ENCODE measurements around the gene DRC3. TPM values are rescaled to one million over a fixed set of nuclear protein-coding genes. Genes with fewer than 3 reads are reported as not detected.
"Not testable (repeated sequence)": the region's sequence is repeated elsewhere in the genome, so short reads cannot be mapped to it uniquely, and the experiment has no call there.

DRC3 gene
- total RNA-seq, 6 experiments from 2014 or later, result 0.25 to 0.98 (median 0.72) TPM

DNA sequence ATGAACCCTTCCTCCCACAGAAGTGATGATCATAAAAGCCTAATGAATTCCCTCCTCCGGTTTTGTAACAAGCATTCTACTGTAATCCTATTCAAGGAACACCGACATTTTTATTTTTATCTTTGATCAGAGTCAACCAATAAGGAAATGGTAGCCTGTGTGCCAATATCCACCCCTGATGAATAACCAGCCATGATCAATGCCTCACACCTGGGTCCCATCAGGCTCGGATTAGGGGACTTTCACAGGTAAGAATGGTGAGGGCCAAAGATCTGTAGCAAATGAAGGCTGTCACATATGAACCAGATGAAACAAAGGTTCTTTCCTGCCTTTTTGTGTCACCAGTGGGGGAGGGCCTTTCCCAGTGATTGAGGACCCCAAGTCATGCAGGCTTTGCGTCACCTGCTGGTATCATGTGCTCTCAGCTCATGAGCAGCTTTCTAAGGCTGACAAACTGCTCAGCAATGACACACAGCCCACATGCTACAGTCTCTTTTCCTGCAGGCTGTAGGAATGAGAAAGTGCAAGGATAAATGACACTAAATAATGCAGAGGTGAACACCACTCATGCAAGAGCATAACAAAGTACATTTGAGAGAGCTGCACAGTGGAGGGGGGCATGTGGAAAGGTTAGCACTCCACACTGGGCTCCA, 35.3 kb upstream of the DRC3 start:
- Histone ChIP-seq H3K27ac (no peak overlapping the region), H3K27me3 (no peaks in the 10 kb centered on the region), H3K4me3 (no peak overlapping the region), H3K36me3 (no peaks in the 10 kb centered on the region), H3K9me3 (no peaks in the 10 kb centered on the region), H3K4me1 (peaks cover 0 to 6% (median 3%) of the 10 kb centered on the region in 4 donors)
- ATAC-seq (no peak), DNase-seq (no peak)
- intact Hi-C loops (cut with DNase I), result no loop called here
- 93% methylated on average over 4 of the region's 4 CpGs for WGBS (ENCODE audit: insufficient coverage, low coverage, low lambda C conversion rate, missing lambda C conversion rate)
- no peak for TF ChIP-seq POLR2A (IDR thresholded peaks at IDR 0.05)
- TF ChIP-seq, protein P1, sequence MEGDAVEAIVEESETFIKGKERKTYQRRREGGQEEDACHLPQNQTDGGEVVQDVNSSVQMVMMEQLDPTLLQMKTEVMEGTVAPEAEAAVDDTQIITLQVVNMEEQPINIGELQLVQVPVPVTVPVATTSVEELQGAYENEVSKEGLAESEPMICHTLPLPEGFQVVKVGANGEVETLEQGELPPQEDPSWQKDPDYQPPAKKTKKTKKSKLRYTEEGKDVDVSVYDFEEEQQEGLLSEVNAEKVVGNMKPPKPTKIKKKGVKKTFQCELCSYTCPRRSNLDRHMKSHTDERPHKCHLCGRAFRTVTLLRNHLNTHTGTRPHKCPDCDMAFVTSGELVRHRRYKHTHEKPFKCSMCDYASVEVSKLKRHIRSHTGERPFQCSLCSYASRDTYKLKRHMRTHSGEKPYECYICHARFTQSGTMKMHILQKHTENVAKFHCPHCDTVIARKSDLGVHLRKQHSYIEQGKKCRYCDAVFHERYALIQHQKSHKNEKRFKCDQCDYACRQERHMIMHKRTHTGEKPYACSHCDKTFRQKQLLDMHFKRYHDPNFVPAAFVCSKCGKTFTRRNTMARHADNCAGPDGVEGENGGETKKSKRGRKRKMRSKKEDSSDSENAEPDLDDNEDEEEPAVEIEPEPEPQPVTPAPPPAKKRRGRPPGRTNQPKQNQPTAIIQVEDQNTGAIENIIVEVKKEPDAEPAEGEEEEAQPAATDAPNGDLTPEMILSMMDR (IDR thresholded peaks at IDR 0.05), result no peak

DNA sequence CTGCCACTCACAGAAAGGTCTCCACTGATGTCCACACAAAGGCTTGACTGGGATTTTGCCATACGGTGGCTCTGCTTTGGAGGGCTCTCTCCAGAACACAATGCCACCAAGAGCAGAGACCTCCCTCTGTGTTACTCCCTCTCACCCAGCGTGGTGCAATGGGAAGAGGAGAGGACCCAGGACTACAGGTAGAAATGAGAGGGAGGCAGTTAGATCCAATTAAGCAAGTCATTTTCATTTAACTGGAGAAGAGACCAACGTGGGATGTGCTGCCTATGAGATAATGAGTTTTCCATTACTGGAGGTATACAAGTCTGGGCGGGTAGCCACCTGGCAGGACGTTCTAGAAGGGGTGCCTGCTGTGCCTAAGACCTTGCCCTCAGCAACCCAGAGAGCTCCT, 34.7 kb upstream of the DRC3 start:
- no peak overlapping the region for H3K27ac ChIP-seq

DNA sequence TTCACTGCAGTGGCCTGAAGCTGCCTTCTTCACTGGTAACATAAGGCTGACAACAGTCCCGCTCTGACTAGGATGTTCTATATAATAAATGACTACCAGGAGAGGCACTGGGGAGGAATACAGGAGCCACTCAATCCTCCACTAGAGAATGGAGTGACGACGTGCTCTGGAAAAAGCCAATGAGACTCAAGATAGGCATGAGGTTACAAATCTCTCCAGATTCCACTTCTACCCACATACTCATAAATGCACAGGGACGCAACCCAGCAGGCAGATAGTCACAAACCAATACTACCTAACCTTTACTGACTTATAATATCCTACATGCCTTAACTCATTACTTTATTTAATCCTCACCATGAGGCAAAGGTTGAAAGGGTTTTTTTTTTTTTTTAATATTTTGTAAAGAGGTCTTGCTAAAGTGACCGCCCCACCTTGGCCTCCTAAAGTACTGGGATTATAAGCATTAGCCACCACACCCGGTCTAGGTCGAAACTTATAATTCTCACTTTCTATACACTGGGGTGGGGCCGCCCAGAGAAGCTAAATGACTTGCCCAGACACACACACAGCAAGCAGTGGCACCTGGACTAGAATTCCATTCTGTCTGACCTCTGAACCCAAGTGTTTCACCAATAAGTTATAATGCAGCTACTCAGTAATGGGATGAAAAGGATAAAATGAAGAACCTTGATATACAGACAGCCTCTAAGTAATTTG, 34.1 kb upstream of the DRC3 start:
- no peak for DNase-seq
- ATAC-seq, result no peak
- no peak overlapping the region for H3K27ac ChIP-seq
- 76% methylated on average over 4 of the region's 8 CpGs for WGBS (ENCODE audit: insufficient coverage, low coverage, low lambda C conversion rate, missing lambda C conversion rate)
- TF ChIP-seq, protein P1 (IDR thresholded peaks at IDR 0.05), result no peak
- TF ChIP-seq POLR2A (IDR thresholded peaks at IDR 0.05), result no peak
- no peak overlapping the region for H3K4me3 ChIP-seq
- H3K4me1 ChIP-seq, result peaks cover 0 to 6% (median 3%) of the 10 kb centered on the region in 4 donors
- intact Hi-C loops (cut with DNase I), result no loop called here
- no peaks in the 10 kb centered on the region for H3K36me3 ChIP-seq
- H3K9me3 ChIP-seq, result no peaks in the 10 kb centered on the region
- H3K27me3 ChIP-seq, result no peaks in the 10 kb centered on the region

More for the DNA sequence above, 34.7 kb upstream of the DRC3 start:
- DNase-seq (no peak), ATAC-seq (no peak)
- no peak for TF ChIP-seq POLR2A (IDR thresholded peaks at IDR 0.05)
- TF ChIP-seq, protein P1 (IDR thresholded peaks at IDR 0.05), result no peak
- H3K27me3 ChIP-seq, result no peaks in the 10 kb centered on the region
- peaks cover 0 to 6% (median 3%) of the 10 kb centered on the region in 4 donors for H3K4me1 ChIP-seq
- no CpG with 5 or more reads among the region's 5 CpGs for WGBS (ENCODE audit: insufficient coverage, low coverage, low lambda C conversion rate, missing lambda C conversion rate)
- H3K9me3 ChIP-seq, result no peaks in the 10 kb centered on the region
- no peaks in the 10 kb centered on the region for H3K36me3 ChIP-seq
- intact Hi-C loops (cut with DNase I), result no loop called here
- H3K4me3 ChIP-seq, result no peak overlapping the region

DNA sequence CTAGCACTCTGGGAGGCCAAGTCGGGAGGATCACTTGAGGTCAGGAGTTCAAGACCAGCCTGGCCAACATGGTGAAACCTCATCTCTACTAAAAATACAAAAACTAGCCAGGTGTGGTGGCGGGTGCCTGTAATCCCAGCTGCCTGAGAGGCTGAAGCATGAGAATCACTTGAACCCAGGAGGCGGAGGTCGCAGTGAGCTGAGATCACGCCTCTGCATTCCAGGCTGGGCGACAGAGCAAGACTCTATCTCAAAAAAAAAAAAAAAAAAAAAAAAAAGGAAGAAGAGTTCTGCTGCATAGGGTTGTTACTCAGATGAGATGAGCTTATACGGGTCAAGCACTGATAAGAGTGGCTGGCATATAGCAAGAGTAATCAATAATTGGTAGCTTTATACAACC, 32.7 kb upstream of the DRC3 start:
- H3K9me3 ChIP-seq; H3K27ac ChIP-seq; intact Hi-C loops (cut with DNase I); H3K27me3 ChIP-seq; ATAC-seq; H3K4me3 ChIP-seq; H3K4me1 ChIP-seq; H3K36me3 ChIP-seq; DNase-seq: not testable (repeated sequence)
- WGBS (ENCODE audit: insufficient coverage, low coverage, low lambda C conversion rate, missing lambda C conversion rate), result 80% methylated on average over 3 of the region's 7 CpGs

DNA sequence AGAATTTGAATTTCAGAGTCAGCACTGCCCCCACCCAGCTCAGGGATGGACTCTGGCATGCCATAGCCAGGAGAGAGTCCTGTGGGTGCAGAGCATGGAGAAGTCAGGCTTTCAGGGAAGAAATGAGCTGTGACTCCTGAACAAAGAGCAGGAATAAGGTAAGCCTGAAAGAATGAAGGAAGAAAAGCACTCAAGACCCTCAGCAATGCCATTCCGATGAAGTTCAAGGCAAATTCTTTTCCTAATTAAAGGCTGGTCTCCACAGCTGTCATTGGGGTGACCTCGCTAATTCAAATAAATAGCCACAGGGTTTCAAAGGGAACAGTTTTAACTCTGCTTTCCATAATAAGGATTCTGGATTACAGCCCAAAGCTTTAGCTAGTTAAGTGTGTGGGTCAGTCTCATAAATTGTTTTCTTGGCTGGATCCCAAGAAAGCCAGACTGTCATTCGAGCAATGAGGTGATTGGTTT, 32.2 kb upstream of the DRC3 start:
- no peak overlapping the region for H3K27ac ChIP-seq
- ATAC-seq, result no peak
- intact Hi-C loops (cut with DNase I), result no loop called here

More for the DNA sequence above, 32.2 kb upstream of the DRC3 start:
- H3K4me3 ChIP-seq, result no peak overlapping the region
- 85% methylated on average over 3 of the region's 3 CpGs for WGBS (ENCODE audit: insufficient coverage, low coverage, low lambda C conversion rate, missing lambda C conversion rate)
- peaks cover 0 to 6% (median 3%) of the 10 kb centered on the region in 4 donors for H3K4me1 ChIP-seq
- DNase-seq, result no peak
- no peaks in the 10 kb centered on the region for H3K36me3 ChIP-seq
- no peaks in the 10 kb centered on the region for H3K27me3 ChIP-seq
- TF ChIP-seq, protein P1 (IDR thresholded peaks at IDR 0.05), result no peak
- TF ChIP-seq POLR2A (IDR thresholded peaks at IDR 0.05), result no peak
- no peaks in the 10 kb centered on the region for H3K9me3 ChIP-seq
